Fibroblast of skin of right quadriceps (primary cell): ENCODE measurements around the gene RUBCNL.

ENCODE experiments used
- DNase-seq: peaks from one replicate; pipeline ENCODE4 v3.0.0-alpha.2; 2013

RUBCNL gene

GRCh38 chr13:46339035-46339666 lies 47.9 kb downstream of the RUBCNL start:
- DNase-seq: peak; percentile 88

DNA sequence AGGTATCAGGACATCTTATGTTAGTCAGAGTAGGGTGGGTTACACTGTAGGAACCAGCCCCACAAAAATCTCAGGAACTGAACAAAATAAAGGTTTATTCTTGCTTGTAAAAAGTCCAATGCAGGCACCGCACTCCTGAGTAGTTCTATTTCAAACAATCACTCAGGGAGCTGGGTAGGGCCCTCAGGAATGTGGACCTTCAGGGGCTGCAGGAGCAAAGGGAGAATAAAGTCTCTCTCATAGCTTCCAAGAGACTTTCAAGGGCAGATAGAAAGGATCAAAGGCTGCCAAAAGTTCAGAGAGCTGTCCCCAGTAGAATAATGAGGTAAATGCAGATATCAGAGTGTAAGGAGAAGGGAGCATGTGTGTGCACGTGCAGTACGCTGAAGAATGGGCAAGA lies 49.4 kb downstream of the RUBCNL start:
- no peak for DNase-seq

DNA sequence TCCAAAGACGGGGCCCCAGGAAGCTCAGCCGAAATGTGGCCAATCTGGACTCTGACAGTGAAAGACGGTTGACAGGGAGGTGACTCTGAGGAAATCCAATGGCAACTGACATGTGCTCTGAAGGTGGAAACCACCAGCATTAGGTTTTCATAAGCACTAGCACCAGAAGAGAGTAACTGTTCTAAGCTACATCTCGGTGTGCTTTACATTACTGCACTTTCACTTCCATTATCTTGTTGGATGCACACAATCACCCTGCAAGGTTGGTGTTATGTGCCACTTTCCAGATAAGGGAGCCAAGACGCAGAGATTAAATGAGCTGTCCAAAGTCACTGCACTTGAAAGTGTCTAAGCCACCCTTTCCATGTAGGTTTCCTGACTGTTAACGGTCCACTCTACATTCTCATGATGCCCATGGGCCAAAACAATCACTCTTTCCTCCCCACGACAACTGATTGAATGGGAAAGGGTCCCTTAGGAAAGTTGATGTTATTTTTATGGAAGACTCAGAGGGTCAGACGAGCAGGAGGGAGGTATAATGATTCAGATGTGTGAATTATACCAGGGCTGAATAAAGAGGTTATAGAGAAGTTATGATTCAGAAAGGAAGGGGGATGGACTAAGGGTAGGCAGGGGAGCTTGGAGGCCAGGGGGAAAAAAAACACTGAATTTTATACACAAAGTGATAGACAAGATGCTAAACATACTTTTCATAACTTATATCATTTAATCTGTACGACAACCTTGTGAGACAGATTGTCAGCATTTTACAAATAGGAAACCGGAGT lies 52.8 kb downstream of the RUBCNL start:
- DNase-seq: no peak

DNA sequence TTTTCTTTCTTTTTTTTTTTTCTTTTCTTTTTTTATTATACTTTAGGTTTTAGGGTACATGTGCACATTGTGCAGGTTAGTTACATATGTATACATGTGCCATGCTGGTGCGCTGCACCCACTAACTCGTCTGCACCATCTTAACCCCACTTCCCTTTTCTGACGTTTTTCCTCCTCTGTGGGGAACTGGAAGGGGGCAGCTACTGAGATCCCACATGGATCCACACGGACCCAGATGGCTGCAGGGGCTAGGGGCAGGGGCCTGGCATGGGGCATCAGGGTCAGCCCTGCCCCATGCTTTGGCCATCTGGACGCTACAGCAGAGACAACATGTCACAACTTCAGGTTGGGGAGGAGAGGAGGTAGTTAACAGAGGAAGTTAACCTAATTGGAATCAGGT lies 54.3 kb downstream of the RUBCNL start:
- DNase-seq: no peak

DNA sequence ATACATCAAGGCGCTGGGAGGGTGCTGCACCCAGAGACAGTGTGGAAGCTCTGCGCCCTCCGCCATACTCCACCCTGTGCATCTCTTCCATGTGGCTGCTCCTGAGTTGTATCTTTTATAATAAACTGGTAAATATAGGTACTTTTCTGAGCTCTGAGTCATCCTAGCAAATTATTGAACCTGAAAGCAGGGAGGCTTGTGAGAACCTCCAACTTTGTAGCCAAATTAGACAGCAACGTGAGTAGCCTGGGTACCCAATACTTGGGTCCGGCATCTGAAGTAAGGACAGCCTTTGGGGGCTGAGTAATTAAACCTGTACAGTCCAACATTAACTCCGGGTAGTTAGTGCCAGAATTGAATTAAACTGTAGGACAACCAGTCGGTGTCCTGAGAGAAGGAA lies 57.4 kb downstream of the RUBCNL start:
- DNase-seq: no peak

GRCh38 chr13:46327246-46327645 lies 59.8 kb downstream of the RUBCNL start:
- no peak for DNase-seq

DNA sequence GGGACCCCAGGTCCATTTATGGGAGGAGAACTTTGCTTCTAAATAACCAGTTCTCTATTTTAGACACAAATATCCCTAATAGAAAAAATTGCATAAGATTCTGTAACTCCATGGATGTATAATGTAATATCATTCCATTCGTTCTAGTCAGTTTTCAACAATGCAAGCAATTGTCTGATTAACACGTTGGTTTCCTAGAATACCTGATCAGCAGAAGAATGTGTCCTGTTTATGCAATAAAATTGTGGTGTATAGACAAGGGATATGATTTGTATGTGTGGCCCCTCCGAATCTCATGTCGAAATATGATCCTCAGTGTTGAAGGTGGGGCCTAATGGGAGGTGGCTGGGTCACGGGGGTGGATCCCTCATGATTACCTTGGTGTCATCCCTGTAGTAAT lies 62.1 kb downstream of the RUBCNL start:
- DNase-seq: peak; percentile 68

DNA sequence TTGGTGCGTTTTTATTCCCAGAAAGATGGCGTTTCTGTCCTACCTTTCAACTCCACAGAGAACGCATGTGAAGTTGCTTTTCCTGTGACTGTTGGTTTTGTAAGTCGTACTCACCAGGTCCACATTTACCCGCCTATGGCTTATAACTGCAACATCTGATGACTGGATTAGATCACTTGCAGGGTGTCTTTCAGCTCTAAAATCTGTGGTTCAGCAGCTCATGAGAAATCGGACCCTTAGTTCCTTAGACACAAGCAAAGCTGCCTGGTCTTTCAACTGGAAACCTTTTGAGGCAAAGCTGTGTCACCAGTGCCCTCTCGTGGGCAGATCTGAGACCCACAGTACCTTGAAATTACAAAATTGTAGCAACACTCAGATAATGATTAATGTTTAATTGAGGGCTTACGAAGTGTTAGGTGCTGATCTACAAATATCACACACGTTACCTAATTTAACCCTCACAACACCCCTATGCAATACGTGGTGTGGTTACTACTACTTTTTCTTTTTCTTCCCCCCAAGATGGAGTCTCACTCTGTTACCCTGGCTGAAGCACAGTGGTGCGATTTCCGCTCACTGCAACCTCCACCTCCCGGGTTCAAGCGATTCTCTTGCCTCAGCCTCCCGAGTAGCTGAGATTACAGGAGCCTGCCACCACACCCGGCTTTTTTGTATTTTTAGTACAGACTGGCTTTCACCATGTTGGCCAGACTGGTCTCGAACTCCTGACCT lies 65.4 kb downstream of the RUBCNL start:
- peak; percentile 68 for DNase-seq

DNA sequence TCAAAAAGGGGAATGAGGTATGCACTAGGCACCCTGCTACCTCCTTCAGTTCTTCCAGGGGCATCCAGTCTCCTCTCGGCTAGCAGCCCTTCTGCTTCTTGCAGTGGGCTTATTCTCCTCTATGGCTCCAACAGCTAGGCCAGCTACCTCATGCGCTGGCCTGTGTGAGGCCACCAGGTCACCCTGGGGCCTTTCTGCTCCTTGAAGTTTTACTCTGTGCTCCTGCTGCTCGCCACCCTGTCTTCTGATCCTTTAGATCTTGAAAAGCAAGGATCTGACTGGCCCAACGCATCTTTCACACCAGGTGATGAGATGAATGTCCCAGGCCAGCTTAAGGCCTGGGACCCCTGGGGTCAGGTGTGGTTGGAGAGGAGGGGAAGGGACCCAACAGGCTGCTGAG lies 66.2 kb downstream of the RUBCNL start:
- DNase-seq: no peak

- no peak for DNase-seq
These were observed 66.6 kb downstream of the RUBCNL start for GRCh38 chr13:46320406-46320805.

- DNase-seq: no peak
These were observed 68.1 kb downstream of the RUBCNL start for GRCh38 chr13:46318986-46319385.

GRCh38 chr13:46317120-46317519 lies 69.9 kb downstream of the RUBCNL start:
- DNase-seq: peak; percentile 29

GRCh38 chr13:46315491-46316075 lies 71.5 kb downstream of the RUBCNL start:
- no peak for DNase-seq

GRCh38 chr13:46315036-46315435 lies 72.0 kb downstream of the RUBCNL start:
- no peak for DNase-seq

- DNase-seq: no peak
These were observed 72.5 kb downstream of the RUBCNL start for GRCh38 chr13:46314587-46314986.

DNA sequence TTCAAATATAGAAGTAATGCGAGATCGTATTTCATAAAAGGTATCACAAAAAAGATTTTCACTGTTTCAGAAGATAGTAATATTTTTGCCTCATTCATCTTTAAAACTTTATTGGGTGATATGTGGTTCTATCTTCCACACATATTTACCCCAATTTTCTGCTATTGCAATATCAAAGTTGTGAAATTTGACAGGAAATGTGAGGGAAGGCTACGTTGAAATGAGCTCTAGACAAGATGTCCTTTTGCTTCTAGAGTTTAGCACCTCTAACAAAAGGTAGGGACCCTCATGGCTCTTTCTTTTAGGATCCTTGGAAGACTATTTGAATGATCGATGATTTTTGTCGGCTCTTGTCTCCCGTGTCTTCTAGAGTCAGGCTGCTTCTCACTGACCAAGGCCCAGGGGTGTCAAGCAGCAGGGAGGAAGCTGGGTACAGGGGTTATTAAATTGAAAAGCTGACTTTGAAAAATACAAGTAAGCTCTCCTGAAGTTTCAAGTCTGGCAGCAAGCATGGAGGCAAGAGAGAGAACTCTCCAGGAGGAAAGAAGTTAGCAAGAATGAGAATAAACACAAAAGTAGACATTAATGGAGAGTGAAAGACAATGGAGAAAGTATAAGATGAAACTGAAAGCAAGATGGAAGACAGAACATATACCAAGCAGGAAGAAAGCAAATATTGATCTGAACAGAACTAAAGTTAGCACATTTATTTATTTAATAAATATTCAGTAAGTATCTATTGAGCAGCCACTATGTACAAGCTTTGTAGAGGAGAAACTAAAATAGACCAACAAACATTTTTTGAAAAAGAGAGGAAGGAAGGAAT lies 73.4 kb downstream of the RUBCNL start:
- DNase-seq: no peak

- no peak for DNase-seq
These were observed 74.0 kb downstream of the RUBCNL start for GRCh38 chr13:46313024-46313423.

GRCh38 chr13:46311217-46311616 lies 75.8 kb downstream of the RUBCNL start:
- DNase-seq: no peak

DNA sequence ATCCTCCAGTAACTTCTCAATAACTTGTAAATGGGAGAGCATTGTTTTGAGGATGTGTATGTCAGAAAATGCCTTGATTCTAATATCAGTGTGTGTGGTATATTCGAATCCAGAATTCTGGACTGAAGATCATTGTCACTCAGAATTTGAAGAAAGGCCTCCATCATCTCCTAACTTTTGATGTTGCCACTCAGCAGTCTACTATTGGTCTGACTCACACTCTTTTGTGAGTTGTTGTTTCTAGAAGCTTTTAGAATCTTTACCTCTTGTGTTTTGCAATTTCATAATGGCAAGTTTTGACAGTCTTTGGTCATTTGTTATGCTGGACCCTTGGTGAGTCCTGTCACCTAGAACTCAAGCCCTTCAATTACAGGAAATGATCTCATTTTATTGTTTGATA lies 77.0 kb downstream of the RUBCNL start:
- DNase-seq: no peak

DNA sequence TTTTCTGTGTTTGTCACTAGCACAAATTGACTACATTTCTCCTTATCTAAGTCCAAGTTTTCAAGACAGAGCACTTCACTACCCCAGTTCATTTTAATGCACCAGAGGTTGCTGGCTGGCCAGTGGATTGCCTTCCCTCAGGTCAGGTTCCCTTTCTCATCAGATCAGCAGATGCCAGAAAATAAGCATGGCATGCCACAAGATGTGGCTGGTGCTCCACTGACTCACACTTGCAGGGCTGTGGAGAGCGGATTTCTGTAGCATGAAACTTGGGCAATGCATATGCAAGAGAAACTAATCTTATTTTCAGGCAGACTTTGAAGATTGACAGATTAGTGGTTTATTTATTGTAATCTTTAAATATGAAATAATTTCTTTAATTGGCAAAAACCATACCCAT lies 79.5 kb downstream of the RUBCNL start:
- no peak for DNase-seq

- DNase-seq: no peak
These were observed 82.5 kb downstream of the RUBCNL start for GRCh38 chr13:46304546-46304945.

- DNase-seq: no peak
These were observed 83.2 kb downstream of the RUBCNL start for GRCh38 chr13:46303742-46304385.
